PC-3 (cell line): ENCODE results near the gene CC2D2A.

Experiments
- CTCF ChIP-seq: fragments of 300-600 bp; sonication (generic); conservative IDR thresholded peaks from 2 replicates; pipeline ENCODE4 v1.5.1; 2017; ENCODE audit warnings: antibody characterized with exemption, low read depth, mild to moderate bottlenecking, low read length
- EZH2 ChIP-seq: fragments of 300-600 bp; sonication (generic); IDR thresholded peaks from one replicate; pipeline ENCODE4 v1.6.1; 2017; ENCODE audit warnings: antibody characterized with exemption, mild to moderate bottlenecking, low read length; ENCODE audit not compliant: unreplicated experiment
- EZH2phosphoT487 ChIP-seq: fragments of 300-600 bp; sonication (generic); IDR thresholded peaks from 2 replicates; pipeline ENCODE4 v1.6.1; 2018; ENCODE audit warnings: mild to moderate bottlenecking, antibody characterized with exemption, low read length, borderline replicate concordance

- TF ChIP-seq EZH2phosphoT487 (no peak), CTCF (no peak), EZH2 (no peak)
Measured at GRCh38 chr4:15455290-15455689, 14.4 kb upstream of the CC2D2A start.
